Measurements from ENCODE around the gene DOCK2.

DNA sequence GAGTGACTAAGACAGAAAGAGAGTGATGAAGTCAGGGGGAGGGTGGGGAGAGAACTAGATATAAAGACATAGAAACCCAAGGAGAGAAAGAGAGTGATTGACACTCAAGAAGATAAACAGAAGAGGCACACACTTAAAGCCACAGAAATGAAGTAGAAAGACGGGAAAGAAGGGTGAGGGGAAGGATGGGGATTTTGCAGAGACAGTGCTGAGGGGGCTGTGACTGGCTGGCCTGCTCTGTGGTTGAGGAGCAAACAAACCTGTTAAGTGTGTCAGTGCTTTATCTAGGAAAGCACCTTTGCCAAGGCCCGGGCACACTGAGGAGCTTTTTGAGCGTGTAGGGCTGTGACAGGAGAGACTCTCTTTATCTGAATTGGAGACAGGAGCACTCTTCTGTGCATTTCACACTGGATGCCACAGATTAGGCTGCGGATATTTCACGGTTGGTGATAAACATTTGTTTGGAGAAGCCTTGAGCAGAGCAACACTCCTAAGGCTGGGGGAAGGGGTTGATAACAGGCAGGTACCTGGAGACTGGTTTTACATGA, 109.1 kb downstream of the DOCK2 start:
- TF ChIP-seq, protein P1, sequence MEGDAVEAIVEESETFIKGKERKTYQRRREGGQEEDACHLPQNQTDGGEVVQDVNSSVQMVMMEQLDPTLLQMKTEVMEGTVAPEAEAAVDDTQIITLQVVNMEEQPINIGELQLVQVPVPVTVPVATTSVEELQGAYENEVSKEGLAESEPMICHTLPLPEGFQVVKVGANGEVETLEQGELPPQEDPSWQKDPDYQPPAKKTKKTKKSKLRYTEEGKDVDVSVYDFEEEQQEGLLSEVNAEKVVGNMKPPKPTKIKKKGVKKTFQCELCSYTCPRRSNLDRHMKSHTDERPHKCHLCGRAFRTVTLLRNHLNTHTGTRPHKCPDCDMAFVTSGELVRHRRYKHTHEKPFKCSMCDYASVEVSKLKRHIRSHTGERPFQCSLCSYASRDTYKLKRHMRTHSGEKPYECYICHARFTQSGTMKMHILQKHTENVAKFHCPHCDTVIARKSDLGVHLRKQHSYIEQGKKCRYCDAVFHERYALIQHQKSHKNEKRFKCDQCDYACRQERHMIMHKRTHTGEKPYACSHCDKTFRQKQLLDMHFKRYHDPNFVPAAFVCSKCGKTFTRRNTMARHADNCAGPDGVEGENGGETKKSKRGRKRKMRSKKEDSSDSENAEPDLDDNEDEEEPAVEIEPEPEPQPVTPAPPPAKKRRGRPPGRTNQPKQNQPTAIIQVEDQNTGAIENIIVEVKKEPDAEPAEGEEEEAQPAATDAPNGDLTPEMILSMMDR (IDR thresholded peaks at IDR 0.05), result no peak
- TF ChIP-seq EZH2 (IDR thresholded peaks at IDR 0.05; ENCODE audit: borderline replicate concordance, insufficient read depth, low read depth, low read length, poor library complexity, severe bottlenecking), result no peak
